Upper lobe of left lung (tissue), 6 donors: Measurements from ENCODE around the gene FAM180B. TPM values are rescaled to one million over a fixed set of nuclear protein-coding genes. Genes with fewer than 3 reads are reported as not detected.

Source experiments
- ATAC-seq, 2 donors: fragments of 200-7000 bp; cut with Tn5 transposase; one replicate each; pipeline ENCODE4 v1.9.1; 2022; ENCODE audit warnings: mild to moderate bottlenecking in 2 of 2, moderate library complexity in 2 of 2; ENCODE audit not compliant: low FRiP score in 2 of 2
- DNase-seq, 2 donors: peaks; one replicate each; pipeline ENCODE4 v3.0.0-alpha.2; 2019 to 2020
- H3K27ac ChIP-seq, 4 donors: fragments of 200-600 bp; sonication (generic); one replicate each; pipeline ENCODE4 v1.5.1; 2016 to 2019
- H3K27me3 ChIP-seq, 4 donors: fragments of 200-600 bp; sonication (generic); one replicate each; pipeline ENCODE4 v1.5.1; 2017 to 2019
- H3K36me3 ChIP-seq, 4 donors: fragments of 200-600 bp; sonication (generic); one replicate each; pipeline ENCODE4 v1.5.1; 2016 to 2019
- H3K4me1 ChIP-seq, 4 donors: fragments of 200-600 bp; sonication (generic); one replicate each; pipeline ENCODE4 v1.5.1; 2018 to 2019
- H3K4me3 ChIP-seq, 4 donors: fragments of 200-600 bp; sonication (generic); one replicate each; pipeline ENCODE4 v1.5.1; 2017 to 2019; ENCODE audit warnings: mild to moderate bottlenecking in 2 of 4, moderate library complexity in 1 of 4
- H3K9me3 ChIP-seq, 4 donors: fragments of 200-600 bp; sonication (generic); one replicate each; pipeline ENCODE4 v1.5.1; 2018 to 2019
- CTCF ChIP-seq, 6 experiments: fragments of 450-650 bp in 4 of 6; fragments of 200-600 bp in 2 of 6; sonication (generic) in 2 of 6; IDR thresholded peaks; one replicate each; pipeline ENCODE4 v1.5.1; 2016 to 2019; ENCODE audit warnings: antibody characterized with exemption in 6 of 6
- EP300 ChIP-seq, 4 donors: sonication (generic); formaldehyde crosslinking; IDR thresholded peaks; one replicate each; pipeline ENCODE4 v1.5.1; 2017; ENCODE audit warnings: antibody characterized with exemption in 4 of 4, control low read depth in 2 of 4
- POLR2A ChIP-seq, 4 donors: fragments of 450-650 bp; IDR thresholded peaks; one replicate each; pipeline ENCODE4 v1.5.1; 2016 to 2017; ENCODE audit warnings: antibody characterized with exemption in 4 of 4, mild to moderate bottlenecking in 2 of 4
- POLR2AphosphoS5 ChIP-seq, 2 donors: sonication (generic); formaldehyde crosslinking; IDR thresholded peaks; one replicate each; pipeline ENCODE4 v1.5.1; 2017; ENCODE audit warnings: antibody characterized with exemption in 2 of 2
- WGBS, 2 donors: methylation state at CpG; one replicate each; pipeline ENCODE4 v1.1.5; 2017 to 2018; 5-methylcytosine and 5-hydroxymethylcytosine counted together
- total RNA-seq, 6 donors: library from RNA; depleted of rRNA in 4 of 6; stranded (reverse); fragments of >200 nt in 4 of 6; gene quantifications; one replicate each; pipeline versions ENCODE4 v1.1.0 to v1.2.1, GENCODE V29; 2016 to 2021
- donor health status: DM: no; HTN: no; CAD: no; lungs with moderate emphysema.
- donor health status: DM: no; HTN: yes; CAD: no; lungs with severe emphysema.

Gene FAM180B
- total RNA-seq, 6 donors from 2014 or later, result 0.14 to 0.30 TPM; not detected in 4

- 76 to 91% methylated on average over 1 of the region's 1 CpG for WGBS, 2 donors
- no peaks in the 10 kb centered on the region for H3K27me3 ChIP-seq
- no peak overlapping the region for H3K4me3 ChIP-seq
- H3K4me1 ChIP-seq, result peaks cover under 1 to 4% (median 2%) of the 10 kb centered on the region in 4 donors
- TF ChIP-seq CTCF (IDR thresholded peaks at IDR 0.05) (no peak), EP300 (IDR thresholded peaks at IDR 0.05) (no peak), POLR2A (IDR thresholded peaks at IDR 0.05) (no peak), POLR2AphosphoS5 (IDR thresholded peaks at IDR 0.05) (no peak)
- ATAC-seq (no peak), DNase-seq (no peak)
- no peaks in the 10 kb centered on the region for H3K9me3 ChIP-seq
- H3K36me3 ChIP-seq, result peaks cover 19 to 67% (median 38%) of the 10 kb centered on the region in 4 donors
- no peak overlapping the region for H3K27ac ChIP-seq
Measured at GRCh38 chr11:47571895-47572294, 14.6 kb upstream of the FAM180B start.

DNA sequence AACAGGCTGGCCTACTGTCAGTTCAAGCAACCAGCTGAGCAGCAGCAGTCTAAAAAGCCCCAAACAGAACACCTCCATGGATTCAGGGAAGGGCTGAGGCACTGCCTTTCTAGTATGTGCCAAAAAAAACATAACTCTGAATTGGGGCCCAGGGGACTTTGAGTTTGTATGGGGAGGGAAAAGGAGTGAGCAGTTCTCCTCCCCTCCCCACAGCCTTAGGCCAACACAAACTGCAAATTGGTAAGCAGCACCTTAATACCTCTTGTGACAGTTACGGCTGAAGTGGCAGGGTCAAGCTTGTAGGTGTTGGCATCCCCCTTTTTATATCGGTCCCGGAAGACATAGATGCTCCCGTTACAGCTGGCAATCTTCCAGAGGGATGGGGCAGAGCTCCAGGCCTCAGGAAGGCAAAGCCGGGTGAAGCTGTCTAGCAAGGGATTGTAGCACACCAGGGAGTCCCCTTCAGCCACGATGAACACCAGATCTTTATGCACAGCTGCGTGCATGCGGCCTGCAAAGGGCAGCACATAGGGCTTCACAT lies 13.7 kb upstream of the FAM180B start:
- H3K36me3 ChIP-seq, result peaks cover 19 to 74% (median 39%) of the 10 kb centered on the region in 4 donors
- no peak overlapping the region for H3K27ac ChIP-seq
- no peak overlapping the region for H3K4me3 ChIP-seq
- H3K9me3 ChIP-seq, result no peaks in the 10 kb centered on the region
- no peaks in the 10 kb centered on the region for H3K27me3 ChIP-seq
- WGBS, 2 donors, result 61 to 68% methylated on average over 3 to 8 of the region's 8 CpGs
- TF ChIP-seq POLR2AphosphoS5 (IDR thresholded peaks at IDR 0.05), result no peak
- no peak for TF ChIP-seq POLR2A (IDR thresholded peaks at IDR 0.05)
- no peak for TF ChIP-seq EP300 (IDR thresholded peaks at IDR 0.05)
- TF ChIP-seq CTCF (IDR thresholded peaks at IDR 0.05), result no peak
- peaks cover 5 to 10% (median 9%) of the 10 kb centered on the region in 4 donors for H3K4me1 ChIP-seq
- ATAC-seq, result no peak
- no peak for DNase-seq

- Histone ChIP-seq H3K36me3 (peaks cover 19 to 74% (median 39%) of the 10 kb centered on the region in 4 donors), H3K4me3 (no peak overlapping the region), H3K27me3 (no peaks in the 10 kb centered on the region), H3K27ac (no peak overlapping the region), H3K9me3 (no peaks in the 10 kb centered on the region), H3K4me1 (peaks cover 9 to 15% (median 14%) of the 10 kb centered on the region in 4 donors)
- WGBS, 2 donors, result 92 to 100% methylated on average over 3 to 11 of the region's 11 CpGs
- ATAC-seq (no peak), DNase-seq (no peak)
- no peak for TF ChIP-seq POLR2AphosphoS5 (IDR thresholded peaks at IDR 0.05)
- no peak for TF ChIP-seq POLR2A (IDR thresholded peaks at IDR 0.05)
- TF ChIP-seq EP300 (IDR thresholded peaks at IDR 0.05), result no peak
- no peak for TF ChIP-seq CTCF (IDR thresholded peaks at IDR 0.05)
Measured at GRCh38 chr11:47573321-47573720, 13.2 kb upstream of the FAM180B start.

DNA sequence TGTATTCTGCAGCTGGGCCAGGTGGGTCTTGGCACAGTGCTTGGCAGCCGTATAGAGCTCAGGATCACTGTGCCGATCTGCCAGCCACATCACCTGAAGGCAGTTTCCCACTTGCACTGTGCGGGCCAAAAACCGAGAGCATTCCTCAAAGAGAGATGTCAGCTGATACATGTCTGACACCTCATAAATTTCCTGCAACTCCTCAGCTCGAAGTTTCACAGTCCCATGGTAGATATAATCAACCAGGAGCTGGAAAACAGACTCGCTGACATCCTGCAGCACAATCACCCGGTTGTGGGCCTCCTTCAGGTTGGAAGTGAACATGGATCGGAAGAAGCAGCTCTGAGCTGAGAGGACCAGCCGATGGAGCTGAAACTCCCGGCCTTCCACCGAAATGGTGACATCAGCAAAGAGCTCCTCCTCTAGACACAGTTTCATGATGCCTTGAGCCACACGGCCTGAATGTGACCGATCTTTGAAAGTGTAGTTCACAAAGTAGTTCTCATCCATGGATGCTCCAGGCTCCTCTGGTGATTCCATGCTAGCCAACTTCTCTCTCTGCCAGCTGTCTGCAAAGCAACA lies 8.9 kb upstream of the FAM180B start:
- Histone ChIP-seq H3K27me3 (no peaks in the 10 kb centered on the region), H3K4me3 (peak overlapping the region in 2 of 4 donors; percentile 85 to 99), H3K4me1 (peaks cover 20 to 29% (median 28%) of the 10 kb centered on the region in 4 donors), H3K27ac (peak overlapping the region in 1 of 4 donors; percentile 96), H3K9me3 (no peaks in the 10 kb centered on the region), H3K36me3 (peaks cover 29 to 66% (median 49%) of the 10 kb centered on the region in 4 donors)
- ATAC-seq, result no peak
- DNase-seq, result no peak
- 79 to 84% methylated on average over 13 of the region's 13 CpGs for WGBS, 2 donors
- TF ChIP-seq POLR2A (IDR thresholded peaks at IDR 0.05) (no peak), POLR2AphosphoS5 (IDR thresholded peaks at IDR 0.05) (no peak), EP300 (IDR thresholded peaks at IDR 0.05) (no peak), CTCF (IDR thresholded peaks at IDR 0.05) (no peak)
